ENCODE data around the gene KCNK2. TPM values are rescaled to one million over a fixed set of nuclear protein-coding genes. Genes with fewer than 3 reads are reported as not detected.

The KCNK2 gene
- total RNA-seq, 1 experiment from 2014 or later, result 0.44 TPM

DNA sequence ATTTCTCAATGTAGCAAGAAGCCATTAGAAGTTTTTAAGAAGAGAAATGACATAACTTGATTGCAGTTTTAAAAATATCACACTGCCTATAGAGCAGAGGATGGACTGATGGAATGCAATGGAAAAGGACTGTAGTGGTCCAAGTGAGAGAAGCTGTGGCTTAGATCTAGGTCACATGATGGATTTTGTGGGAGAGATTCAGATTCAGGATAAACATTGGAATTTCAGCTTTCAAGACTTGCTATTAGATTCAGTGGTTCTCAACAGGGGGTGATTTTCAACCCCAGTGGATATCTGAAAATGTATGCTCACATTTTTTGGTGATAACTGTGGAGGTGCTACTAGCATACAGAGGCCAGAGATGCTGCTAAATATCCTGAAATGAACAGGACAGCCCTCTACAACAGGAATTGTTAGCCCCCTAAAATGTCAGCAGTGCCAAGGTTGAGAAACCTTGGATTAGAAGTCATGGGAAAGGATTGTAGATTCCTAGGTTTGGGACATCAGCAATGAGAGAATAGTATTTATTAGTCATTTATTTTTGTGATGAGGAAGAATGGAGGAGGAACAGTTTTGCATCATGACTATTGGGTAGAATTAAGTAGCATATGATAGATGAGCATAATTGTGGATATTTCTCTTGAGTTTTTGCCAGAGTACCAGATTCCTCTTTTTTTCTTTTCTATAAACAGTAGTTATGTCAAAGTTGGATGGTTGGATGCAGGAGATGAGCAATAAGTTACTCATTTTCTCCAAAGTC, 30.1 kb upstream of the KCNK2 start:
- H3K23me2 ChIP-seq (ENCODE audit: insufficient read length, low read depth, low read length, poor library complexity, severe bottlenecking), result no peaks in the 10 kb centered on the region
- H2BK120ac ChIP-seq (ENCODE audit: low read depth, low read length, poor library complexity, severe bottlenecking), result no peak overlapping the region
- no peaks in the 10 kb centered on the region for H3K79me1 ChIP-seq (ENCODE audit: insufficient read depth, low read depth, low read length, poor library complexity, severe bottlenecking)
- Mint-ChIP-seq H3K36me3 (ENCODE audit: insufficient read depth in 1 of 3, low read depth in 3 of 3) (no peaks in the 10 kb centered on the region; a peak in 1 of 7 replicates), H3K4me3 (no peak overlapping the region), H3K9me3 (peaks cover 0 to 4% of the 10 kb centered on the region in 2 experiments; a peak in 1 of 5 replicates), H3K27me3 (ENCODE audit: low read depth) (no peaks in the 10 kb centered on the region), H3K4me1 (peaks cover 17 to 19% of the 10 kb centered on the region in 2 experiments), H3K27ac (no peak overlapping the region)
- H3K4me2 ChIP-seq (ENCODE audit: insufficient read depth, insufficient read length, low read length), result no peak overlapping the region
- no peak overlapping the region for H3K14ac ChIP-seq (ENCODE audit: insufficient read depth, low read length)
- no peak overlapping the region for H4K5ac ChIP-seq (ENCODE audit: insufficient read length, low read depth, low read length)
- H3K56ac ChIP-seq (ENCODE audit: insufficient read length, low read depth, low read length), result no peak overlapping the region
- H2BK15ac ChIP-seq (ENCODE audit: low read depth, low read length), result no peak overlapping the region
- no peak overlapping the region for H3K27ac ChIP-seq (ENCODE audit: insufficient read length, low read depth, low read length)
- TF ChIP-seq, protein P1, sequence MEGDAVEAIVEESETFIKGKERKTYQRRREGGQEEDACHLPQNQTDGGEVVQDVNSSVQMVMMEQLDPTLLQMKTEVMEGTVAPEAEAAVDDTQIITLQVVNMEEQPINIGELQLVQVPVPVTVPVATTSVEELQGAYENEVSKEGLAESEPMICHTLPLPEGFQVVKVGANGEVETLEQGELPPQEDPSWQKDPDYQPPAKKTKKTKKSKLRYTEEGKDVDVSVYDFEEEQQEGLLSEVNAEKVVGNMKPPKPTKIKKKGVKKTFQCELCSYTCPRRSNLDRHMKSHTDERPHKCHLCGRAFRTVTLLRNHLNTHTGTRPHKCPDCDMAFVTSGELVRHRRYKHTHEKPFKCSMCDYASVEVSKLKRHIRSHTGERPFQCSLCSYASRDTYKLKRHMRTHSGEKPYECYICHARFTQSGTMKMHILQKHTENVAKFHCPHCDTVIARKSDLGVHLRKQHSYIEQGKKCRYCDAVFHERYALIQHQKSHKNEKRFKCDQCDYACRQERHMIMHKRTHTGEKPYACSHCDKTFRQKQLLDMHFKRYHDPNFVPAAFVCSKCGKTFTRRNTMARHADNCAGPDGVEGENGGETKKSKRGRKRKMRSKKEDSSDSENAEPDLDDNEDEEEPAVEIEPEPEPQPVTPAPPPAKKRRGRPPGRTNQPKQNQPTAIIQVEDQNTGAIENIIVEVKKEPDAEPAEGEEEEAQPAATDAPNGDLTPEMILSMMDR (conservative IDR thresholded peaks at IDR 0.05), result no peak
- no peak overlapping the region for H3T11ph ChIP-seq (ENCODE audit: low read length)
- H4K20me1 ChIP-seq (ENCODE audit: control insufficient read depth, insufficient read depth, insufficient read length), result no peaks in the 10 kb centered on the region
- H3K18ac ChIP-seq (ENCODE audit: insufficient read length, low read depth, low read length), result no peak overlapping the region
- no peaks in the 10 kb centered on the region for H3K79me2 ChIP-seq (ENCODE audit: insufficient read depth, low read length)
- no peak overlapping the region for H4K8ac ChIP-seq (replicated peaks; ENCODE audit: insufficient read length, low read depth, low read length)
- H3K23ac ChIP-seq (ENCODE audit: insufficient read length, low read depth, low read length), result no peak overlapping the region
- H2BK5ac ChIP-seq (ENCODE audit: insufficient read length, low read length), result no peak overlapping the region
- H3K4ac ChIP-seq (ENCODE audit: low read depth, low read length), result no peak overlapping the region
- no peak overlapping the region for H2AK5ac ChIP-seq (ENCODE audit: insufficient read length, low read length)
- H3K9ac ChIP-seq (ENCODE audit: extremely low read depth, insufficient read length, low read length), result no peak overlapping the region
- no peak overlapping the region for H2BK20ac ChIP-seq (ENCODE audit: low read depth, low read length, poor library complexity, severe bottlenecking)
- no peak for DNase-seq
- H4K91ac ChIP-seq (ENCODE audit: insufficient read length, low read depth, low read length), result no peak overlapping the region
- H3K4me1 ChIP-seq (ENCODE audit: insufficient read depth, low read length), result no peaks in the 10 kb centered on the region; the same call in 1 of the 2 replicates
- H2BK12ac ChIP-seq (ENCODE audit: insufficient read length, low read depth, low read length), result no peak overlapping the region
- H3K27me3 ChIP-seq (ENCODE audit: insufficient read depth, low read length), result no peaks in the 10 kb centered on the region
- H2AFZ ChIP-seq (ENCODE audit: low read length), result no peak overlapping the region
- no peaks in the 10 kb centered on the region for H3K9me3 ChIP-seq (ENCODE audit: control insufficient read depth, low read depth, low read length)
